ENCODE data around the gene PCARE. TPM values are rescaled to one million over a fixed set of nuclear protein-coding genes. Genes with fewer than 3 reads are reported as not detected.

PCARE gene
- total and polyA plus RNA-seq, 4 donors, result not detected

DNA sequence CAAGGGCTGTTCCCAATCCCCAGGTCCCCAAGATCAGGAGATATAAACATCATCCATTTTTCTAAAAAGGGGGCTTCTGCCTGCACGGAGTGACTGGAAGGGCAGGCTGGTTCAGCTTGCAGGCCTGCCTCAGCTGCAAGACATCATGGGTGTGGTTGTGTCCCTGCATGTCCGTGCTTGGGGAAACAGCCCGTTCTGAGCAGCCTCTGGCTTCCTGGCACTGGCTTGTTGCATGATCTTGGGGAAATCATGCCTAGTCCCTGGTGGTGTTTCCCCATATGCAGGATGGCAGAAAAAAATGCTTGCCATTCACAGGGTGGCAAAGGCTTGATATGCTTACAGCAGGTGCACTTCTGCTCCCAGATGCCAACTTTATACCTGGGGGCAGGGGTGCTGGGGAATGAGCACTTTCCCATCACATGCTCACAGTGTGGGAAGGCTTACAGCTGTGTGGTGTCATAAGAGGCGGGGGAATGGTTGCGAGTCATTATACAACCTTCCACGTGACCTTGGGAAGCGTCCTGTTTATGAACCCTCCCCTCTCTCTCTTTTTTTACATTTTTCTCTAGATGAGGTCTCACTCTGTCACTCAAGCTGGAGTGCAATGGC is 7.2 kb downstream of the PCARE start:
- Histone ChIP-seq H3K9me3 (ENCODE audit: control insufficient read depth in 4 of 4, low read length in 3 of 4) (no peaks in the 10 kb centered on the region), H3K4me1 (ENCODE audit: control insufficient read depth in 4 of 4, insufficient read depth in 4 of 4, low read length in 3 of 4) (no peaks in the 10 kb centered on the region), H3K36me3 (ENCODE audit: control insufficient read depth in 4 of 4, insufficient read depth in 3 of 4, low read depth in 1 of 4, low read length in 3 of 4) (no peaks in the 10 kb centered on the region), H3K4me3 (ENCODE audit: low read depth in 1 of 3, low read length in 3 of 3) (no peak overlapping the region), H3K27me3 (ENCODE audit: control insufficient read depth in 4 of 4, insufficient read depth in 4 of 4, low read length in 3 of 4) (no peaks in the 10 kb centered on the region), H3K9ac (ENCODE audit: low read depth in 1 of 2, low read length in 2 of 2) (no peak overlapping the region), H3K27ac (ENCODE audit: low read depth in 1 of 2, low read length in 2 of 2) (no peak overlapping the region)
- no peak for TF ChIP-seq EGR1 (IDR thresholded peaks at IDR 0.05; ENCODE audit: low read depth in 2 of 2)
- TF ChIP-seq HNF4A (conservative IDR thresholded peaks at IDR 0.05), result no peak
- TF ChIP-seq NR2F2 (IDR thresholded peaks at IDR 0.05), result no peak
- TF ChIP-seq, protein P1, sequence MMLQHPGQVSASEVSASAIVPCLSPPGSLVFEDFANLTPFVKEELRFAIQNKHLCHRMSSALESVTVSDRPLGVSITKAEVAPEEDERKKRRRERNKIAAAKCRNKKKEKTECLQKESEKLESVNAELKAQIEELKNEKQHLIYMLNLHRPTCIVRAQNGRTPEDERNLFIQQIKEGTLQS (IDR thresholded peaks at IDR 0.05), result no peak
- no peak for TF ChIP-seq JUND (IDR thresholded peaks at IDR 0.05)
- no peak for TF ChIP-seq RAD21 (IDR thresholded peaks at IDR 0.05)
- TF ChIP-seq HNF4G (IDR thresholded peaks at IDR 0.05), result no peak
- TF ChIP-seq TAF1 (conservative IDR thresholded peaks at IDR 0.05), result no peak
- TF ChIP-seq, protein P2, sequence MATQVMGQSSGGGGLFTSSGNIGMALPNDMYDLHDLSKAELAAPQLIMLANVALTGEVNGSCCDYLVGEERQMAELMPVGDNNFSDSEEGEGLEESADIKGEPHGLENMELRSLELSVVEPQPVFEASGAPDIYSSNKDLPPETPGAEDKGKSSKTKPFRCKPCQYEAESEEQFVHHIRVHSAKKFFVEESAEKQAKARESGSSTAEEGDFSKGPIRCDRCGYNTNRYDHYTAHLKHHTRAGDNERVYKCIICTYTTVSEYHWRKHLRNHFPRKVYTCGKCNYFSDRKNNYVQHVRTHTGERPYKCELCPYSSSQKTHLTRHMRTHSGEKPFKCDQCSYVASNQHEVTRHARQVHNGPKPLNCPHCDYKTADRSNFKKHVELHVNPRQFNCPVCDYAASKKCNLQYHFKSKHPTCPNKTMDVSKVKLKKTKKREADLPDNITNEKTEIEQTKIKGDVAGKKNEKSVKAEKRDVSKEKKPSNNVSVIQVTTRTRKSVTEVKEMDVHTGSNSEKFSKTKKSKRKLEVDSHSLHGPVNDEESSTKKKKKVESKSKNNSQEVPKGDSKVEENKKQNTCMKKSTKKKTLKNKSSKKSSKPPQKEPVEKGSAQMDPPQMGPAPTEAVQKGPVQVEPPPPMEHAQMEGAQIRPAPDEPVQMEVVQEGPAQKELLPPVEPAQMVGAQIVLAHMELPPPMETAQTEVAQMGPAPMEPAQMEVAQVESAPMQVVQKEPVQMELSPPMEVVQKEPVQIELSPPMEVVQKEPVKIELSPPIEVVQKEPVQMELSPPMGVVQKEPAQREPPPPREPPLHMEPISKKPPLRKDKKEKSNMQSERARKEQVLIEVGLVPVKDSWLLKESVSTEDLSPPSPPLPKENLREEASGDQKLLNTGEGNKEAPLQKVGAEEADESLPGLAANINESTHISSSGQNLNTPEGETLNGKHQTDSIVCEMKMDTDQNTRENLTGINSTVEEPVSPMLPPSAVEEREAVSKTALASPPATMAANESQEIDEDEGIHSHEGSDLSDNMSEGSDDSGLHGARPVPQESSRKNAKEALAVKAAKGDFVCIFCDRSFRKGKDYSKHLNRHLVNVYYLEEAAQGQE (IDR thresholded peaks at IDR 0.05), result no peak
- no peak for TF ChIP-seq RXRA (IDR thresholded peaks at IDR 0.05)
- 81% methylated on average over 7 of the region's 7 CpGs for WGBS
- no peak for DNase-seq (ENCODE audit: low spot score)

DNA sequence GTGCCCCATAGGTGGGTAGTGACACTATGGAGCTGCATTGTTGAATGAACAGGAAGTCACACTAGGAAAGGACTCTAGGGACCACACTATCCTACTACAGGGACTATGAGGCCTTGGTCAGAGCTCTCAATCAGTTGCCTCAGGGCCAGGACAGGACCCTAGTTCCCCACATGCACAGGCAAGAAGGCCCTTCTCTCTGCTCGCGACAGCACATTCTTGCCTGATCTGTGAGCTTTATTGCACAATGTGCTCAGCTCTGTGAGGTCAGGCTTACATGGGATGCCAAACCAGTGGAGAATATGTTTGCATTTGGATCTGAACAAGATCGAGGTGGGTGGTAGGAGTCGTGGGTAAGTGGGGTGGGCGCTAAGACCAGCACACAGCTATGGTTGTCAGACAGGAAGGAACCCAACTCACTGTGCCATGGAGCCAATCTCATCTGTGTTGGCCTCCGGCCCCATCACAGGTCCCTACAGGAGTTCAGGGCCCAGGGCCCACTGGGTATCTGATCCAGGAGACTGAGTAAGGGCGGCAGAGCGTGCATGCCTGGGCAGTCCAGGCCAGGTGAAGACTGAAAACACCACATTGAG is 8.0 kb downstream of the PCARE start:
- Histone ChIP-seq H3K27ac (ENCODE audit: low read depth in 1 of 2, low read length in 2 of 2) (no peak overlapping the region), H3K27me3 (ENCODE audit: control insufficient read depth in 4 of 4, insufficient read depth in 4 of 4, low read length in 3 of 4) (no peaks in the 10 kb centered on the region), H3K4me3 (ENCODE audit: low read depth in 1 of 3, low read length in 3 of 3) (no peak overlapping the region), H3K4me1 (ENCODE audit: control insufficient read depth in 4 of 4, insufficient read depth in 4 of 4, low read length in 3 of 4) (no peaks in the 10 kb centered on the region), H3K9me3 (ENCODE audit: control insufficient read depth in 4 of 4, low read length in 3 of 4) (no peaks in the 10 kb centered on the region), H3K9ac (ENCODE audit: low read depth in 1 of 2, low read length in 2 of 2) (no peak overlapping the region), H3K36me3 (ENCODE audit: control insufficient read depth in 4 of 4, insufficient read depth in 3 of 4, low read depth in 1 of 4, low read length in 3 of 4) (no peaks in the 10 kb centered on the region)
- WGBS, result 79% methylated on average over 8 of the region's 8 CpGs
- no peak for DNase-seq (ENCODE audit: low spot score)
- no peak for TF ChIP-seq FOXA2 (IDR thresholded peaks at IDR 0.05)
- no peak for TF ChIP-seq CTCF (IDR thresholded peaks at IDR 0.05; ENCODE audit: low read depth, low read length, missing input control)
- TF ChIP-seq HNF4G (IDR thresholded peaks at IDR 0.05), result no peak
- TF ChIP-seq JUND (IDR thresholded peaks at IDR 0.05), result no peak
- no peak for TF ChIP-seq GABPA (IDR thresholded peaks at IDR 0.05 in 1 of 2, conservative IDR thresholded peaks at IDR 0.05 in 1 of 2)
- TF ChIP-seq, protein P2 (IDR thresholded peaks at IDR 0.05), result no peak
- no peak for TF ChIP-seq FOXA1 (IDR thresholded peaks at IDR 0.05)
